Measurements from ENCODE around the gene EPB41L4A.

The EPB41L4A gene

DNA sequence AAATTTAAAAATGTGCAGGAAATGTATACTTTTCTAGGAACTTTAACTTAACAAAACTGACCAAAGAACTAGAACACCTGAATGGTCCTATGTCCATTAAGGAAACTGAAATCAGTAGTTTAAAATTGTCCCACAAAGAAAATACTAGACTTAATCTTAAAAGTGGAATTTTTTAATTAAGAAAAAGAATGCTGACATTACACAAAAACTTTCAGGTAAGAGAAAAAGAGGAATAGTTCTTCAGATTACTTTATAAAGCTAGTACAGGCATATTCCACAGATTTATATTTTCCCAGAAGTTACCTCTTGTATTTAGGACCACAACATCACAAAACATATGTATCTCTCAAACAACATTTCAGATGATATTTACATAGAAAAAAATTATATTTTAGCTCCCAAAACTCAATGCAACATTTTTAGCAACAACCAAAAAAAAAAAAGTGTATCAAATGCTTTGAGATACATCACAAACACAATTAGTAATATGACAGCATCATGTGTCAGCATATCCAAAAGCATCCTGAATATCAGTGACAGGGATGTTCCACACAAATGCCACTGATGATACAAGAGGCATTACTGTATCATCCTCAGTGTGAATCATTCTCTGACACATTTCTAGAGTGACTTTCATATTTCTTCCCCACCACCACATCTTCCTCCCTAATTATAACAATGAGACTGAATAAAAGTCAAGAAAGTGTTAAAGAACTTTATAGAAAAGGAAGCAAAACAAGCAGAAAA is 264.0 kb downstream of the EPB41L4A start:
- no peak for TF ChIP-seq CTCF (conservative IDR thresholded peaks at IDR 0.05)
- no peak overlapping the region for H3K27ac ChIP-seq

GRCh38 chr5:112149727-112150126 is 269.4 kb downstream of the EPB41L4A start:
- no peak overlapping the region for H3K27ac ChIP-seq
- no peak for TF ChIP-seq CTCF (conservative IDR thresholded peaks at IDR 0.05)

DNA sequence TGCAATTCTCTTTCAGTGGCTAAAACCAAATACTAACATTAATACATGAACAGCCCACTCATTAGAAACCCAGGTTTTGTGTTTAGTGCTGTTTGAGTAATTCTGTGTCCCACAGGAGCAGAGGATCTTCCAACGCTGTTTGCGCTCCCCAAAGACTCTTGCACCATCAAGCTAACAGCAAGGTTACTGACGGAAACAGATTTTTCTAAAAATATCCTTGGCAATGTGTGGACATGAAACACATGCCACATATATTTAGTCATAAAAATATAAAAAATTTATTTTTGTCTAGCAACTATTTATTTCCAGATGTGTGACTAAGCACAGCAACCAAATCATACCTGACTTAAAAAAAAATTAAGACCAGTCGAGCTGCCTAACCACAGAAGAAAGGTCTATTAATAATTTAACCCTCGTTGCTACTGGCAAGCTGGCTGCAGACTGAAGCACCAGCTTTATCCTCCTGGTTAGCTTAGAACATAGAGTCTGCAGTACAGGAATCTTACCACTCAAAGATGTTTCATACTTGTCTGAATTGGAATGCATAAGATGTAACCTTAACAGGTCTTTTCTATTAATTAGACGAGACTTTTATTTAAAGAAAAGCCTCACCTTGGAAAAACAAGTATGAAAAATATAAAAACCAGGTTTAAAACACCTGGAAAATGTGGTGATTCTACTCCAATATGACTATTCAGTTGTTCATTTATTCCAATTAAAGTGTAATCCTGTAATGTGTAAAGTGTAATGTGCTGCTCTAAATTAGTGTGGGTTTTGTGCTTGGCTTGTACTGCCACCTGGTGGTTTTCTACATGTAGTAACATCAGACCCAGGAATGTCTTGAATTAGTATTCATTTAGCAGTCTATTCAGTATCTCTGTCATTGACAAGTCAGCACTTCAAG is 272.5 kb downstream of the EPB41L4A start:
- H3K27ac ChIP-seq = no peak overlapping the region

GRCh38 chr5:112143690-112144089 is 275.4 kb downstream of the EPB41L4A start:
- no peak for TF ChIP-seq CTCF (conservative IDR thresholded peaks at IDR 0.05)
- no peak overlapping the region for H3K27ac ChIP-seq

More for the DNA sequence above, 272.5 kb downstream of the EPB41L4A start:
- peak; percentile 93 for TF ChIP-seq CTCF (conservative IDR thresholded peaks at IDR 0.05)

GRCh38 chr5:112142769-112143270 is 276.3 kb downstream of the EPB41L4A start:
- TF ChIP-seq CTCF (conservative IDR thresholded peaks at IDR 0.05) = no peak

DNA sequence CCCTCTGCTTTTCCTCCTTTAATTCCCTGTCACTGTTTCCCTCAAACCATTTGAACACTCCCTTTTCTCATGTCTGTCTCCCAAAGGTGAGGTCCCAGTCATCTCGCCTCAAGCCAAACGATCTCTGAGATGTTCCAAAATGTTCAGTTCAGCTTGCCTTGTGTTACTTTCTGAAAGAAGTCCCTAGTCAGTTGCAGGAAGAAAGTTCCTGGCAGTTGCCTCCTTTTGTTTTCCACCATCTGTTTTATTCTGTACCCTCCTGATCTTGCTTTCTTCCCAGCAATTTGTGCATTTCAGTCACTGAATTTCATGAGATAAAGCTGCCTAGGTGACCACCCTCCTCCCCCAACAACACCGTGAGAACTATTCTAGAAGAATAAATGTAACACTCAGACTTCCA is 277.5 kb downstream of the EPB41L4A start:
- no peak for TF ChIP-seq CTCF (conservative IDR thresholded peaks at IDR 0.05)
- no peak overlapping the region for H3K27ac ChIP-seq

More at GRCh38 chr5:112142769-112143270, 276.3 kb downstream of the EPB41L4A start:
- H3K27ac ChIP-seq = no peak overlapping the region

DNA sequence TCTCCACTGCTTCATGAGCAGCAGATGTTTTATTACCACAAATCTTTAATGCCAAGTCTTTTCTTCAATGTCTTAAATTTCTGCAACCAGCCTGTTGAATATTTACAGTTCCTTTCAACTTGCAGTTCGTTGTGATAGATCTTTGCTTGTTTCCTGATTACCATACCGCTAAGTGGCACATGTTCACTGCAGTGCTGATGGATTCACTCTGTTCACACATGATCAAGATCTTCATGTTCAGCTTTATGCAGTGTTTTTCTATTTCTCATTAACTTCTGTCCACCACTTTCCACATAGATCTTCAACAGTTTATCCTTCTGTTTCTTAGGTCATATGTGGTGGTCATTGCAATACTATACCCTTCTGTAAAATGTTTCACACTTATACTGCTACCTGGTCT is 280.6 kb downstream of the EPB41L4A start:
- TF ChIP-seq CTCF (conservative IDR thresholded peaks at IDR 0.05) = no peak
- H3K27ac ChIP-seq = no peak overlapping the region

Measured in VCaP (cell line).